ENCODE data around the gene BLOC1S4.

The BLOC1S4 gene

GRCh38 chr4:6718932-6719610 lies 3.1 kb downstream of the BLOC1S4 start:
- no peak overlapping the region for H3K9ac ChIP-seq (ENCODE audit: low read length)
- H3F3A ChIP-seq (ENCODE audit: insufficient read depth, low read length), result no peaks in the 10 kb centered on the region
- H3K9me3 ChIP-seq (ENCODE audit: low read length), result no peaks in the 10 kb centered on the region
- no peaks in the 10 kb centered on the region for H3K79me2 ChIP-seq (ENCODE audit: insufficient read depth, low read length)
- no peak overlapping the region for H3K4me2 ChIP-seq (ENCODE audit: low read length)
- H3K27me3 ChIP-seq (ENCODE audit: insufficient read depth, low read length), result no peaks in the 10 kb centered on the region
- no peak for TF ChIP-seq CTCF (IDR thresholded peaks at IDR 0.05; ENCODE audit: low read length)
- no peak overlapping the region for H3K27ac ChIP-seq (ENCODE audit: low read depth, low read length, poor library complexity, severe bottlenecking)
- H3K4me1 ChIP-seq (ENCODE audit: insufficient read depth, low read length, severe bottlenecking), result peaks cover 17% of the 10 kb centered on the region
- no peak overlapping the region for H3K4me3 ChIP-seq (ENCODE audit: low read depth, low read length, poor library complexity, severe bottlenecking)
- H4K20me1 ChIP-seq (ENCODE audit: insufficient read depth, low read length), result no peaks in the 10 kb centered on the region
- H3K36me3 ChIP-seq (ENCODE audit: insufficient read depth, low read length), result no peaks in the 10 kb centered on the region; the same call in 1 of the 2 replicates
- H2AFZ ChIP-seq (ENCODE audit: low read length), result no peak overlapping the region
- no peaks in the 10 kb centered on the region for H3K9me2 ChIP-seq (ENCODE audit: low read depth, low read length)

- Histone ChIP-seq H4K20me1 (ENCODE audit: insufficient read depth, low read length) (no peaks in the 10 kb centered on the region), H3K27ac (ENCODE audit: low read depth, low read length, poor library complexity, severe bottlenecking) (no peak overlapping the region), H2AFZ (ENCODE audit: low read length) (no peak overlapping the region), H3F3A (ENCODE audit: insufficient read depth, low read length) (no peaks in the 10 kb centered on the region), H3K27me3 (ENCODE audit: insufficient read depth, low read length) (no peaks in the 10 kb centered on the region), H3K36me3 (ENCODE audit: insufficient read depth, low read length) (no peaks in the 10 kb centered on the region; the same call in 1 of the 2 replicates), H3K9ac (ENCODE audit: low read length) (no peak overlapping the region), H3K4me3 (ENCODE audit: low read depth, low read length, poor library complexity, severe bottlenecking) (no peak overlapping the region), H3K9me3 (ENCODE audit: low read length) (no peaks in the 10 kb centered on the region), H3K9me2 (ENCODE audit: low read depth, low read length) (no peaks in the 10 kb centered on the region), H3K79me2 (ENCODE audit: insufficient read depth, low read length) (no peaks in the 10 kb centered on the region), H3K4me1 (ENCODE audit: insufficient read depth, low read length, severe bottlenecking) (peaks cover 17% of the 10 kb centered on the region), H3K4me2 (ENCODE audit: low read length) (no peak overlapping the region)
- TF ChIP-seq EZH2 (IDR thresholded peaks at IDR 0.05; ENCODE audit: borderline replicate concordance, low read length) (no peak), CTCF (IDR thresholded peaks at IDR 0.05; ENCODE audit: low read length) (no peak)
Measured at GRCh38 chr4:6719611-6720179, 3.7 kb downstream of the BLOC1S4 start.

- H3K9ac ChIP-seq (ENCODE audit: low read length), result no peak overlapping the region
- no peaks in the 10 kb centered on the region for H3K9me2 ChIP-seq (ENCODE audit: low read depth, low read length)
Measured at GRCh38 chr4:6720202-6720699, 4.3 kb downstream of the BLOC1S4 start.

More at GRCh38 chr4:6720202-6720699, 4.3 kb downstream of the BLOC1S4 start:
- no peaks in the 10 kb centered on the region for H3K9me3 ChIP-seq (ENCODE audit: low read length)
- H4K20me1 ChIP-seq (ENCODE audit: insufficient read depth, low read length), result no peaks in the 10 kb centered on the region
- no peak overlapping the region for H3K4me3 ChIP-seq (ENCODE audit: low read depth, low read length, poor library complexity, severe bottlenecking)
- no peak overlapping the region for H3K4me2 ChIP-seq (ENCODE audit: low read length)
- H3F3A ChIP-seq (ENCODE audit: insufficient read depth, low read length), result no peaks in the 10 kb centered on the region
- no peaks in the 10 kb centered on the region for H3K27me3 ChIP-seq (ENCODE audit: insufficient read depth, low read length)
- TF ChIP-seq EZH2 (IDR thresholded peaks at IDR 0.05; ENCODE audit: borderline replicate concordance, low read length) (no peak), CTCF (IDR thresholded peaks at IDR 0.05; ENCODE audit: low read length) (peak; percentile 77)
- no peak overlapping the region for H3K27ac ChIP-seq (ENCODE audit: low read depth, low read length, poor library complexity, severe bottlenecking)
- H3K4me1 ChIP-seq (ENCODE audit: insufficient read depth, low read length, severe bottlenecking), result peaks cover 17% of the 10 kb centered on the region
- no peak overlapping the region for H2AFZ ChIP-seq (ENCODE audit: low read length)
- no peaks in the 10 kb centered on the region for H3K79me2 ChIP-seq (ENCODE audit: insufficient read depth, low read length)
- H3K36me3 ChIP-seq (ENCODE audit: insufficient read depth, low read length), result no peaks in the 10 kb centered on the region; the same call in 1 of the 2 replicates

Measured in OCI-LY1 (cell line).